Mononuclear cell (primary cell): ENCODE results near the gene SF3B3. TPM values are rescaled to one million over a fixed set of nuclear protein-coding genes. Genes with fewer than 3 reads are reported as not detected.
"Not testable (repeated sequence)": the region's sequence is repeated elsewhere in the genome, so short reads cannot be mapped to it uniquely, and the experiment has no call there.

Experiments used
- H3K27me3 ChIP-seq: 2 replicates; pipeline ENCODE4 v1.6.0; 2011; ENCODE audit warnings: low read length, control low read depth; ENCODE audit not compliant: insufficient read depth
- H3K4me1 ChIP-seq: 2 replicates; pipeline ENCODE4 v1.5.1; 2011; ENCODE audit warnings: mild to moderate bottlenecking, low read length, control low read depth; ENCODE audit not compliant: insufficient read depth
- H3K4me3 ChIP-seq: 2 replicates; pipeline ENCODE4 v1.5.1; 2011; ENCODE audit warnings: mild to moderate bottlenecking, low read length, moderate library complexity
- H3K9me3 ChIP-seq: 2 replicates; pipeline ENCODE4 v1.5.1; 2011; ENCODE audit warnings: low read depth, mild to moderate bottlenecking, control low read depth, low read length
- total RNA-seq: library from RNA; depleted of rRNA; stranded (reverse); fragments of >200 nt; gene quantifications from one replicate; pipeline ENCODE4 v1.2.3, GENCODE V29; 2012

The SF3B3 gene
- total RNA-seq, 1 donor = 77.6 TPM

DNA sequence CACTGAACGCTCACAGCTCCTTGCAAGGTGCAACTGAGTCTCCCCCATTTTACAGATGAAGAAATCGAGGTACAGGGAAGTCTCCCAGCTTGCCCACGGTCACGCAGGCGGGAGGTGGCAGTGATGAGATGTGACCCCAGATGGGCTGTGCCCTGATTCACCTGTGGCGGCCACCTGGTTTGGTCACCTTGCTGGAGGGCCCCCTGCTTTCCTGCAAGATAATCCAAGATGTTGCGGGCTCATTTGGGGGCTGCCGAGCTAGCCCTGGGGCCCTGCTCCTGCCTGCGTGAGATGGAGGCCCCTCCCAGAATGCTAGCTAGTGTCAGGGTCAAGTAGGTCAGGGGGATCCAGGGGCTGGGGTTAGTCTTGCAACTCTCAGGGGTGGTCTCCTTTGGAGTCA is 63.1 kb downstream of the SF3B3 start:
- no peaks in the 10 kb centered on the region for H3K27me3 ChIP-seq
- no peaks in the 10 kb centered on the region for H3K9me3 ChIP-seq
- no peak overlapping the region for H3K4me3 ChIP-seq
- no peaks in the 10 kb centered on the region for H3K4me1 ChIP-seq

DNA sequence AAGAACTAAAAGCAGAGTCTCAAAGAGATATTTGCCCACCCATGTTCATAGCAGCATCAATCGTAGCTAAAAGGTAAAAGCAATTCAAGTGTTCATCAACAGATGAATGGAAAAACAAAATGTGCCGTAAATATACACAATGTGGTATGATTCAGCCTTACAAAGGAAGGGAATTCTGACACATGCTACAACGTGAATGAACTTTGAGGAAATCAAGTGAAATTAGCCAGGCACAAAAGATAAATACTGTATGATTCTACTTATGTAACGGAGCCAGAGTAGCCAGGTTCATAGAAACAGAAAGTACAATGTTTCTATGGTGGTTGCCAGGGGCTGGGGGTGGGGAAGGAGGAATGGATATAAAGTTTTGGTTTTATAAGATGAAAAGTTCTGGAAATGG is 64.9 kb downstream of the SF3B3 start:
- Histone ChIP-seq H3K4me1 (no peaks in the 10 kb centered on the region), H3K9me3 (no peaks in the 10 kb centered on the region), H3K4me3 (no peak overlapping the region), H3K27me3 (no peaks in the 10 kb centered on the region)

DNA sequence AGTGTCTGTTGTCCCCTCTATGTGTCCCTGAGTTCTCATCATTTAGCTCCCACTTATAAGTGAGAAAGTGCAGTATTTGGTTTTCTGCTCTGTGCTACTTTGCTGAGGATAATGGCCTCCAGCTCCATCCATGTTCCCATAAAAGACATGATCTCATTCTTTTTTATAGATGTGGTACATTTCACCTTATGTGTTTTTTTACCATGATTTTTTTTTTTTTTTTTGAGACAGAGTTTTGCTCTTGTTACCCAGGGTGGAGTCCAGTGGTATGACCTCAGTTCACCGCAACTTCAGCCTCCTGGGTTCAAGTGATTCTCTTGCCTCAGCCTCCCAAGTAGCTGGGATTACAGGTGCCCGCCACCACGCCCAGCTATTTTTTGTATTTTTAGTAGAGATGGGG is 65.8 kb downstream of the SF3B3 start:
- H3K4me1 ChIP-seq, H3K9me3 ChIP-seq, H3K27me3 ChIP-seq, H3K4me3 ChIP-seq: not testable (repeated sequence)

DNA sequence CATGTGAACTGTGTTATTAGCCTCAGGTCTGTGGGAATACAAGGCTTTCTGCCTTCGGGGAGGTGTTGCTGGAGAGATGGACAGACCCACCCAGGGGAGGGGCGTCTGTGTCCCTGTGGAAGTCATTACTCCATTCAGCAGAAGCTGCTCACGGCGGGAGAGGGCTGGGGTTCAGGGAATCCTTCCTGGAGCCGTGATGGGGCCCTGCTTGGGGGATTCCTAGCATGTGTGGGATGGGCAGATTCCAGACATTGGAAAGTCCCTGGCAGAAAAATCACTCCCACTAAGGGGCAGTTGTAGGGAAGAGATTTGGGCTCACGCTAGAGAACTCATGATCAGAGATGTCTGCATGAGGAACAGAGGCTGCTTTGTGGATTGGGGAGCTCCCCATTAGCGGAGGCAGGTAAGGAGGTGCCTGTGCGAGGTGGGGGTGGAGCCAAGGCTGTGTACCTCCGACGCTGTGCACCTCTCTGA is 66.4 kb downstream of the SF3B3 start:
- Histone ChIP-seq H3K4me3 (no peak overlapping the region), H3K4me1 (no peaks in the 10 kb centered on the region), H3K9me3 (no peaks in the 10 kb centered on the region), H3K27me3 (no peaks in the 10 kb centered on the region)

DNA sequence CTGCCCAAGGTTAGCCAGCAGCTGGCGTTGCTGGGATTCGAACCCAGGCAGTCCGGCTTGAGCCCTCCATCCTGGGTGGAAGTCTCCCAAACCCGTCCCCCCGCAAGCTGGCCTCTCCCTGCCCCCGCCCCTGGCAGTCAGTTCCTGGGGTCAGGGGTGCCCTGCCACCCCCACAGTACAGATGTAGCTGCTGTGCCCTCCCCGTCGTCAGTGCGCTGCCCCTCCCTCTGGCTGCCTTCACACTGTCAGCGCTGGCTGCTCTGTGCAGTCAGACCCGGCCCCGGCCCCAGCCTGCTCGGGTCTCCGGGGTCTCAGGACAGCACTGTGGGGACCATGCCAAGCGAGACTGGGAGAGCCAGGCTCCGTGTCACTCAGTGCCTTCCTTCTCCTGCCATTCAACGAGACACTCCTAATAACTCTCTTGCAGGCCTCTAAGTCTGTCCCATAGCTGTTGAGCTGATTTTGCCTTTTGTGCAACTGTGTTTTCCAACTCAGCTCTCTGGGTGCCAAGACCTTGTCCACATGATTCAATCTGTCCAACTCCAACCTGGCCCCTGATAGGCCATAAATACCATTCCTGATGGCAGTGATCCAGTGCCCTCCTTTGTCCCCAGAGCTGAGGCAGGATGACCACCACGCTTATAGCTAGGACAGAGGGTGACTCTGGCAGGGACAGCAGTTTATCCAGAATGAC is 67.3 kb downstream of the SF3B3 start:
- Histone ChIP-seq H3K4me3 (no peak overlapping the region), H3K9me3 (no peaks in the 10 kb centered on the region), H3K4me1 (no peaks in the 10 kb centered on the region), H3K27me3 (no peaks in the 10 kb centered on the region)

DNA sequence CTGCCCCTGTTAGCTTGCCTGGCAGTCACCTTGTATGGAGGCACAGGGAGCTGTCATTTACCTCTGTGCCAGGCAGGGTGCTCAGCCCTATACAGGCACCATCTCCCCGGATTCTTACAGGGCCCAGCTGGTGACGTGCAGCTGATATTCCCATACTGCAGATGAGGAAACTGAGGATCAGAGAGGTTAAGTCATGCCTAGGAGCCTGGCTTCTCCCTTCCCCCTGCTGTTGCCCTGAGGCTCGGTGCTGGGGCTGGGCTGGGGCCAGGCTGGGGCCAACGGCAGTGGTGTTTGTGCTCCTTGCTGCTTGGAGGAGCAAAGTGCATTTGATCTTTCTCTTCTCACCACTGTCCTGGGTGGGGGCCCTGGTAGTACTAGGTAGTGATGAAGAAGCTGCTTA is 68.0 kb downstream of the SF3B3 start:
- H3K27me3 ChIP-seq = no peaks in the 10 kb centered on the region
- no peak overlapping the region for H3K4me3 ChIP-seq
- no peaks in the 10 kb centered on the region for H3K4me1 ChIP-seq
- H3K9me3 ChIP-seq = no peaks in the 10 kb centered on the region

DNA sequence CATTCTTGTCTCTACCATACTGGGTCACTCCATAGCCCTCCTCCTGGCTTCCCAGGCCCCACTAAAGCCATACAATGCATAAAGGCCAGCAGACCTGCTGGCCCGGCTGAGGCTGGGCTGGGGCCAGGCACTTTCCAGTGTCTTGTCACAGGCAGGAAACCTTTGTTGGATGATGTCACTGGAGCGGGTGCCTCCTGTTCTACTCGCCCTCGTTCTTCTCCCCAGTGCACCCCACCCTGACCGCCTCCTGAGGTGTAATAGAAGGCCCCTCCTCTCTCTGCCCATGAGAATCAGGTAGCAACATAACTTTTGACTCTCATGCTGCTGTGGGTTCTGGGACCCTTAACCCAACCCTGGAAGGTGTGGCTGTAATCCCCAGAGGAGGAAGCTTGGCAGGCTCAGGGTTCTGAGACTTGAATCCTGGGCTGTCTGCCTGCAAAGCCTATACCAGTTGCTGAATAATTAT is 68.5 kb downstream of the SF3B3 start:
- Histone ChIP-seq H3K4me1 (no peaks in the 10 kb centered on the region), H3K27me3 (no peaks in the 10 kb centered on the region), H3K4me3 (no peak overlapping the region), H3K9me3 (no peaks in the 10 kb centered on the region)

DNA sequence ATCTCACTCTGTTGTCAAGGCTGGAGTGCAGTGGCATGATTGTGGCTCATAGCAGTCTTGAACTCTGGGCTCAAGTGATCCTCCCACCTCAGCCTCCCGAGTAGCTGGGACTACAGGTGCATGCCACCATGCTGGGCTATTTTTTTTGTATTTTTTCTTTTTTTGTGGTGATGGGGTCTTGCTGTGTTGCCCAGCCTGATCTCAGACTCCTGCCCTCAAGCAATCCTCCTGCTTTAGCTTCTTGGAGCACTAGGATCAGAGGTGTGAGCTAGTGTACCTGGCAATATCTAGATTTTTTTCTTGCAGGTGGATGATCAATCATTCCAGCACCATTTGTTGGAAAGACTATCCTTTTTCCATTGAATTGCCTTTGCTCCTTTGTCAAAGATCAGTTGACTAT is 69.9 kb downstream of the SF3B3 start:
- Histone ChIP-seq H3K4me3 (no peak overlapping the region), H3K9me3 (no peaks in the 10 kb centered on the region), H3K27me3 (no peaks in the 10 kb centered on the region), H3K4me1 (no peaks in the 10 kb centered on the region)

DNA sequence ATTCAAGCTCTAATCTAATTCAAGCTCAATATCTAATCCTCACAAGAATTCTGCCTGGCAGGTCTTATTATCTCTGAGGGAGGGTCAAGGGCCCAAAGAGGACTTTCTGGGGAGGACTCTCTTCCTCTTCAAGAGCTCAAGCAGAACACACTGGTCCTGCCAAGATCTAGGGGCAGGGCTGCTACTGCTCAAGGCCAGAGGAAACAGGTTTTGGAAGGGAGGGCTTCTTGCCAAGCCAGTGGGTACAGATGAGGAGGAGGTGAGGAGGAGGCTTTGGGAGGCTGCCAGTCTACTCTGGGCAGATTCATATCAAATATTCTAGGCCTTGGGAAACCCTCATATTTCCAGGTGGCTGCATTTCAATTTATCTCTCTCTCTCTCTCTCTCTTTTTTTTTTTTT is 71.0 kb downstream of the SF3B3 start:
- no peaks in the 10 kb centered on the region for H3K4me1 ChIP-seq
- no peak overlapping the region for H3K4me3 ChIP-seq
- no peaks in the 10 kb centered on the region for H3K9me3 ChIP-seq

DNA sequence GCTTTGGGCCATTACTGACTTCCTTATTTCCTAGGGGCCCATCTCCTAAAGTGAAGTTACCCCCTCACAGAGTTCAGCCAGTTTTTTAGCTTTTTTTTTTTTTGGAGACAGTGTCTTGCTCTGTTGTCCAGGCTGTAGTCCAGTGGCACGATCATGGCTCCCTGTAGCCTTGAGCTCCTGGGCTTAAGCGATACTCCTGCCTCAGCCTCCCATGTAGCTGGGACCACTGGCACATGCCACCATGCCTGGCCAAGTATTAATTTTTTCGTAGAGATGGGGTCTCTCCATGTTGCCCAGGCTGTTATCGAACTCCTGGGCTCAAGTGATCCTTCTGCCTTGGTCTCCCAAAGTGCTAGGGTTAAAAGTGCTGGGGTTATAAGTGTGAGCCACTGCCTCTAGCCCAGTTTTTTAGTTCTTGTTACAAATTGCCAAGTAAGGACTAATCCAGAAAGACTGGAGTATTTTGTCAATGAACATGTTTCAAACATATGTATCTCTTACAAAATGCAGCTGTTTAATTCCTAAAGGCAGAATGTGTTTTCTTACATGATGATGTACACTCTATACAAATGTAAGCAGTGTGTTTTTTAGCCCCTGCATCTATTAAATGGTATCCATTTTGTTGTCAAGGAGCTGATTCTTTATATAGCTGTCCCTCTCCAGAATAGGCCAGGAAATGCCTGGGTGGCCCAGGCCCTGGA is 73.7 kb downstream of the SF3B3 start:
- no peak overlapping the region for H3K4me3 ChIP-seq
- H3K9me3 ChIP-seq = no peaks in the 10 kb centered on the region
- no peaks in the 10 kb centered on the region for H3K4me1 ChIP-seq
- no peaks in the 10 kb centered on the region for H3K27me3 ChIP-seq

More for the DNA sequence above, 71.0 kb downstream of the SF3B3 start:
- no peaks in the 10 kb centered on the region for H3K27me3 ChIP-seq

DNA sequence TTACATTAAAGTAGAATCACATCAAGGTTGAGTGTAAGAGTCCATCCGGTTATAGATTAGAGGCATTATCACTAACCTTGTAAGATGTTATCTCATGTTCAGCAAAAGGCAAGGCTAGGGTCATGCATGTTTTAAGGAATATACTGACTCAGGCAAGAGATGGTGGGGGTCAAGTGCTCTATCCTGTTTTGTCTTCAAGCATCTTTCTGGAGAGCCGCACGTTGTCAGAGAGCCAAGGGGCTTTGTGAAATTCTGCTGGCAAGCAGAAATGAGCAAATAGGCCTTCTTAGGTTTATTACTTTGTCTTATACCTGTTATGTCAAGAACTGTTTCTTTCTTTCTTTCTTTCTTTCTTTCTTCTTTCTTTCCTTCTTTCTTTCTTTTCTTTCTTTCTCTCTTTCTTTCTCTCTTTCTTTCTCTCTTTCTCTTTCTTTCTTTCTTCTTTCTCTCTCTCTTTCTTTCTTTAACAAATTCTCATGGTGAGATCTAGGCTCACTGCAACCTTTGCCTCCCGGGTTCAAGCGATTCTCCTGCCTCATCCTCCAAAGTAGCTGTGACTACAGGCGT is 75.4 kb downstream of the SF3B3 start:
- H3K4me3 ChIP-seq = no peak overlapping the region

DNA sequence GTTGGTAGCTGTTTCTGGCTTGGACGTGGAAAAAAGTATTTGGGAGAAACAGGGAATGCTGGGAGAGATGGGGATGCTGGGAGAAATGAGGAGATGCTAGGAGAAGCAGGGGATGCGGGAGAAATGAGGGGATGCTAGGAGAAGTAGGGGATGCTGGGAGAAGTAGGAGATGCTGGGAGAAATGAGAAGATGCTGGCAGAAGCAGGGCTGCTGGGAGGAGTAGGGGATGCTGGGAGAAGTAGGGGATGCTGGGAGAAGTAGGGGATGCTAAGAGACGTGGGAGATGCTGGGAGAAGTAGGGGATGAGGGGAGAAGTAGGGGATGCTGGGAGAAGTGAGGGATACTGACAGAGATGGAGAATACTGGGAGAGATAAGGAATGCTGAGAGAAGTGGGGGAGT is 77.1 kb downstream of the SF3B3 start:
- H3K27me3 ChIP-seq = no peaks in the 10 kb centered on the region

More for the DNA sequence above, 75.4 kb downstream of the SF3B3 start:
- Histone ChIP-seq H3K4me1 (no peaks in the 10 kb centered on the region), H3K9me3 (no peaks in the 10 kb centered on the region), H3K27me3 (no peaks in the 10 kb centered on the region)

DNA sequence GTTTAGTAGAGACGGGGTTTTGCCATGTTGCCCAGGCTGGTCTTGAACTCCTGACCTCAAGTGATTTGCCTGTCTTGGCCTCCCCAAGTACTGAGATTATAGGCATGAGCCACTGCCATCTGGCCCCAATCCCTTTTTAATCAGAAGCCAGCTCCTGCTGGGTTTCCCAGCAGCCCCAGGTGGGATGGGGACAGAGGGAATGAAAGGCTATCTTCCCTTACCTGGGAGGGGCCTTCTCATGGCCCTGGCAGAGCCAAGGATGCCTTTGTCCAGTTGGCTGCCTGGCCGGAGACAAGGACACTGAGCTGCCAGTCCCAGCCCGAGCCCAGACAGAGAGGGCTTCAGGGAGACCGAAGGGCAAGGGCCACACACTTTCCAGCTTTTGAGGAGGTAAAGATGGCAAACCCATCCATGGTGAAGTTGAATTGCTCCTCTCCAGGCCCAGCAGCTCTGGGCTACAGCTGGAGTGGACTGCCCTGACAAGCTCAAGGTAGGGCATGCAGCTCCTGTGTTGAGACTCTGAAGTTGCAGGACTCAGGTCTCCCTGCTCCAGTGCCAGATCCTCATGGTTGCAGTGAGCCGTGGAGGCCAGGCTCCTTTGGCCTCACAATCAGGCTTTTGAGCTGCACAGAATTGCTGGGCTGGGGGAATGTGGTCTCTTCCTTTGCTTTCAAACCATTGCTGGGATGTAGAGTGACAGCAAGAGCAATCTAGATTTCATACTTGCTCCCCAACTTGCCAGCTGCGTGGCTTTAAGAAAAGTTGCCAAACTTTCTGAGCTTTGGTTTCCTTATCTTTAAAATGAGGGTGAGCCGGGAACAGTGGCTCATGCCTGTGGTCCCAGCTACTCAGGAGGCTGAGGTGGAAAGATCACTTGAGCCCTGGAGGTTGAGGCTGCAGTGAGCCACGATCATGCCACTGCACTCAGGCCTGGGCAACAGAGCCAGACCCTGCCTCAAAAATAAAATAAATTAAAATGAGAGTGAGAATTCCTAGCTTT is 78.3 kb downstream of the SF3B3 start:
- no peaks in the 10 kb centered on the region for H3K9me3 ChIP-seq
- no peaks in the 10 kb centered on the region for H3K4me1 ChIP-seq
- no peak overlapping the region for H3K4me3 ChIP-seq
- no peaks in the 10 kb centered on the region for H3K27me3 ChIP-seq

More for the DNA sequence above, 77.1 kb downstream of the SF3B3 start:
- Histone ChIP-seq H3K4me3 (no peak overlapping the region), H3K9me3 (no peaks in the 10 kb centered on the region), H3K4me1 (no peaks in the 10 kb centered on the region)

DNA sequence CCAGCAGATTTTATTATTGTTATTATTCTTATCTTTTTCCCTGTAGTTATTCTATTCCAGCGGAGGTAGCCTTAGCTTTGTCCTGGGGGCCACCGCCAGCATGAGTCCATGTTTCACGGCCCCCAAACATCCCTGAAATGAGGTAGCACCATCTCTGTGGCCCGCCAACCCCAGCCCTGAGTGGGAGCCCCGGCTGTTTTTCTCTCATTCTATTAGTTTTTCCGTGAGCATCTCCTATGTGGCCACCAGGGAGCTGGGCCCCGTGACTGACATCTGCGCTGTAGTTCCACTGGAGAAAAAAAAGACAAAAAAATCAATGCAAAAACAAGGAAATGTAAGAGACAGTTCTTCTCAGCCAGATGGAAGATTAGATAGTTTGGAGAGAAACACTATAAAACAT is 79.2 kb downstream of the SF3B3 start:
- Histone ChIP-seq H3K9me3 (no peaks in the 10 kb centered on the region), H3K4me1 (no peaks in the 10 kb centered on the region), H3K4me3 (no peak overlapping the region), H3K27me3 (no peaks in the 10 kb centered on the region)
